Hematopoietic multipotent progenitor cell treated with erythropoietin and hydrocortisone succinate and interleukin-3 and kit ligand, for 4 days (in vitro differentiated cells): ENCODE results near the gene CSTA.
"Not testable (repeated sequence)": the region's sequence is repeated elsewhere in the genome, so short reads cannot be mapped to it uniquely, and the experiment has no call there.

Experiments
- DNase-seq: peaks from one replicate; pipeline ENCODE4 v3.0.0-alpha.2; 2015

The CSTA gene

GRCh38 chr3:122322095-122323075 lies 2.7 kb upstream of the CSTA start:
- peak; percentile 56 for DNase-seq

- no peak for DNase-seq
Measured at GRCh38 chr3:122325769-122326168, 721 bp downstream of the CSTA start.

GRCh38 chr3:122331886-122332285 lies 6.8 kb downstream of the CSTA start:
- DNase-seq = no peak

- no peak for DNase-seq
Measured at GRCh38 chr3:122332551-122332950, 7.5 kb downstream of the CSTA start.

- no peak for DNase-seq
Measured at GRCh38 chr3:122342803-122343202, 17.8 kb downstream of the CSTA start.

- no peak for DNase-seq
Measured at GRCh38 chr3:122343654-122344053, 18.6 kb downstream of the CSTA start.

- no peak for DNase-seq
Measured at GRCh38 chr3:122349171-122349570, 24.1 kb downstream of the CSTA start.

GRCh38 chr3:122350814-122351418 lies 25.9 kb downstream of the CSTA start:
- no peak for DNase-seq

- DNase-seq = no peak
Measured at GRCh38 chr3:122351612-122352011, 26.6 kb downstream of the CSTA start.

GRCh38 chr3:122353215-122353614 lies 28.2 kb downstream of the CSTA start:
- DNase-seq = no peak

- peak; percentile 68 for DNase-seq
Measured at GRCh38 chr3:122353893-122354401, 28.9 kb downstream of the CSTA start.

GRCh38 chr3:122355612-122356011 lies 30.6 kb downstream of the CSTA start:
- peak; percentile 70 for DNase-seq

- peak; percentile 51 for DNase-seq
Measured at GRCh38 chr3:122356402-122356801, 31.4 kb downstream of the CSTA start.

- DNase-seq = peak; percentile 80
Measured at GRCh38 chr3:122357828-122358702, 33.0 kb downstream of the CSTA start.

- DNase-seq = no peak
Measured at GRCh38 chr3:122358703-122359032, 33.6 kb downstream of the CSTA start.

- DNase-seq = no peak
Measured at GRCh38 chr3:122362026-122362425, 37.0 kb downstream of the CSTA start.

GRCh38 chr3:122364490-122364889 lies 39.4 kb downstream of the CSTA start:
- DNase-seq = no peak

- DNase-seq = no peak
Measured at GRCh38 chr3:122365073-122365472, 40.0 kb downstream of the CSTA start.

- DNase-seq = not testable (repeated sequence)
Measured at GRCh38 chr3:122365582-122366378, 40.7 kb downstream of the CSTA start.

GRCh38 chr3:122366379-122366749 lies 41.3 kb downstream of the CSTA start:
- no peak for DNase-seq

GRCh38 chr3:122374034-122374433 lies 49.0 kb downstream of the CSTA start:
- no peak for DNase-seq

- DNase-seq = no peak
Measured at GRCh38 chr3:122377975-122378374, 52.9 kb downstream of the CSTA start.
